Measurements from ENCODE around the gene MAPK4. TPM values are rescaled to one million over a fixed set of nuclear protein-coding genes. Genes with fewer than 3 reads are reported as not detected.

MAPK4 gene
- total and polyA plus RNA-seq, 9 donors, result 0.80 to 21.7 (median 3.4) TPM

DNA sequence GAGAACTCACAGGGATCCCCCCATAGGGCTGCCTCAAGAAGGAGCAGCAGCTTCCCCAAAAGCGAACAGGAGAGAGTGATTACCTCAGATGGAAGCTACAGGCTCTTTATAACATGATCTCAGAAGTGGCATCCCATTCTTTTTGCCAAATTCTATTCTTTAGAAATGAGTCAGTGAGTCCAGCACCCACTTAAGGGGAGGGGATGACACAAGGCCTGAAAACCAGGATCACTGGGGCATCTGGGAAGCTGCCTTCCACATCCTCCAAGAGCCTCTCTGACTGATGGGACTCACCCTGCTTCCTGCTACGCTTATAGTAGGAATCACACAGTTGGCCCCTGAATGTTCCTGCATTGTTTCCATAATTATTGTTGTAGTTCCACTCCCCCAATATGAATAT is 96.5 kb downstream of the MAPK4 start:
- no peak overlapping the region for H3K4me3 ChIP-seq
- intact Hi-C loops (cut with DNase I), result no loop called here

GRCh38 chr18:50656841-50657470 is 97.1 kb downstream of the MAPK4 start:
- H3K9me3 ChIP-seq, result no peaks in the 10 kb centered on the region
- no peak for DNase-seq
- WGBS, 3 donors, result 83 to 89% (median 87%) methylated on average over 8 of the region's 8 CpGs
- intact Hi-C loops (cut with DNase I), result no loop called here
- no peaks in the 10 kb centered on the region for H3K27me3 ChIP-seq
- H3K27ac ChIP-seq, result no peak overlapping the region
- TF ChIP-seq POLR2A (IDR thresholded peaks at IDR 0.05) (no peak), EP300 (IDR thresholded peaks at IDR 0.05) (no peak)
- TF ChIP-seq, protein P1, sequence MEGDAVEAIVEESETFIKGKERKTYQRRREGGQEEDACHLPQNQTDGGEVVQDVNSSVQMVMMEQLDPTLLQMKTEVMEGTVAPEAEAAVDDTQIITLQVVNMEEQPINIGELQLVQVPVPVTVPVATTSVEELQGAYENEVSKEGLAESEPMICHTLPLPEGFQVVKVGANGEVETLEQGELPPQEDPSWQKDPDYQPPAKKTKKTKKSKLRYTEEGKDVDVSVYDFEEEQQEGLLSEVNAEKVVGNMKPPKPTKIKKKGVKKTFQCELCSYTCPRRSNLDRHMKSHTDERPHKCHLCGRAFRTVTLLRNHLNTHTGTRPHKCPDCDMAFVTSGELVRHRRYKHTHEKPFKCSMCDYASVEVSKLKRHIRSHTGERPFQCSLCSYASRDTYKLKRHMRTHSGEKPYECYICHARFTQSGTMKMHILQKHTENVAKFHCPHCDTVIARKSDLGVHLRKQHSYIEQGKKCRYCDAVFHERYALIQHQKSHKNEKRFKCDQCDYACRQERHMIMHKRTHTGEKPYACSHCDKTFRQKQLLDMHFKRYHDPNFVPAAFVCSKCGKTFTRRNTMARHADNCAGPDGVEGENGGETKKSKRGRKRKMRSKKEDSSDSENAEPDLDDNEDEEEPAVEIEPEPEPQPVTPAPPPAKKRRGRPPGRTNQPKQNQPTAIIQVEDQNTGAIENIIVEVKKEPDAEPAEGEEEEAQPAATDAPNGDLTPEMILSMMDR (IDR thresholded peaks at IDR 0.05), result no peak
- no peaks in the 10 kb centered on the region for H3K36me3 ChIP-seq
- H3K4me1 ChIP-seq (ENCODE audit: insufficient read depth), result peaks cover 7% of the 10 kb centered on the region
- no peak overlapping the region for H3K4me3 ChIP-seq

More for the DNA sequence above, 96.5 kb downstream of the MAPK4 start:
- no peaks in the 10 kb centered on the region for H3K27me3 ChIP-seq
- H3K36me3 ChIP-seq, result no peaks in the 10 kb centered on the region
- DNase-seq, result no peak
- no peaks in the 10 kb centered on the region for H3K9me3 ChIP-seq
- peaks cover 7% of the 10 kb centered on the region for H3K4me1 ChIP-seq (ENCODE audit: insufficient read depth)
- WGBS, 3 donors, result 90 to 93% (median 92%) methylated on average over 2 of the region's 2 CpGs
- no peak overlapping the region for H3K27ac ChIP-seq
- TF ChIP-seq EP300 (IDR thresholded peaks at IDR 0.05) (no peak), POLR2A (IDR thresholded peaks at IDR 0.05) (no peak)
- TF ChIP-seq, protein P1 (IDR thresholded peaks at IDR 0.05), result no peak

DNA sequence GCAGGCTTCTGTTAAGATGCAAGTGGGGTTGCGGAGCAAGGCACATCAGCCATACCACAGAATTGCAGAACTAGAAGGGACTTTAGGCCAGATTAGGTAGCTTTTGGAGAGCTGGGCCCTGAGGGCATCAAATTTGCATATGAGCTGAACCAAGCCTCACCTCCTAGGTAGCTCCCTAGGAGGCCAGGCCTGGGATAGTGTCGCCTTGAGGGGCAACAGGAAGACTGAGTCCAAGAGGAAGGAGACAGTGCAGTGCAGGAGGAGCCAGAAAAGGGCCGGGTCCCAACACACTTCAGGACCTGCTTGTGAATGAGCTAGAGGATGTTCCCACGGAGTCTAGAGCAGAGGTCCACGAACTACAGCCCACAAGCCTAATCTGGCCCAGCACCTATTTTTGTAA is 98.7 kb downstream of the MAPK4 start:
- 91 to 96% (median 93%) methylated on average over 5 of the region's 5 CpGs for WGBS, 3 donors
- DNase-seq, result no peak
- Histone ChIP-seq H3K36me3 (no peaks in the 10 kb centered on the region), H3K9me3 (no peaks in the 10 kb centered on the region), H3K4me1 (ENCODE audit: insufficient read depth) (peaks cover 7% of the 10 kb centered on the region), H3K27ac (no peak overlapping the region), H3K4me3 (no peak overlapping the region), H3K27me3 (no peaks in the 10 kb centered on the region)
- TF ChIP-seq, protein P1 (IDR thresholded peaks at IDR 0.05), result no peak
- no peak for TF ChIP-seq EP300 (IDR thresholded peaks at IDR 0.05)
- no peak for TF ChIP-seq POLR2A (IDR thresholded peaks at IDR 0.05)
- intact Hi-C loops (cut with DNase I), result no loop called here

DNA sequence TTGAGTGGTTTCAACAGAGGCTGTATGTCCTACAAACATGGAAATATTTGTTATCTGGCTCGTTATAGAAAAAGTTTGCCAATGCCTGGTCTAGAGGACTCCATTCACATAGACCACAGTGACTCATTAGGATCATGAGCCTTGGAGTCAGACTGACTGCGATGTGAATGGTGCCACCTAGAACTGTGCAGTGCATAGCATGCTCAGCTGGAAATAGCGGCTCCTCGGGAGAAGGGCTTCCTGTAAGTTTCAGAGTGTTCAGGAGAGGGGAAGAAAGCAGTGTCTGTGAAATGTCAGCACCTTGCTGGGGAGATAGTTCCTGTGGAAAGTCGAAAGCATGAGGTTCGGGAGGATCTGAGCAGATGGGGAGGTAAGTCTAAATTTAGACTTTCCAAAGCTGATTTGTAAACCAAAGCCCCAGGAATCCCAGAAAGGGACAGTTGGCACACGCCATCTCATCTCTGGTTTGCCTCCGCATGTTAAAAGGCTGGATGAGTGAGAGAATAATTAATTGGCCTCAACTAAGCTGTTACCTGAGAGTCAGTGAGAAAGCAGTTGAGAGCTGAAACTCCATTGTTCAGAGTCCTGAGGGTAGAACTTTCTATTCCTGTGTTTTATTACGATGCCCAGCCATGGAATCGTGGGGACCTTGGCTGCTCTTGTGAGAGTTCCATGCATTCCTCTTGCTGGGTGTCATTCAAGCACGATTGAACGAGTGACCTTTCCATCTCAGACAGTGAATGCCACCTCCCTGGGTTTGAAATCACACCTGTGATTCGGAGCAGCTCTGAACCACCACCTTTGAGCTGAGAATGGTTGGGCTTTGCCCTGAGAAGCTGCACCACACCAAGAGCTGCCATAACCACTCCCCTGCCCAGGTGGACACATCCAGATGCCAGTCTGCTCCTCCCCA is 99.5 kb downstream of the MAPK4 start:
- 54 to 58% (median 57%) methylated on average over 13 of the region's 13 CpGs for WGBS, 3 donors
- TF ChIP-seq, protein P1 (IDR thresholded peaks at IDR 0.05), result no peak
- TF ChIP-seq POLR2A (IDR thresholded peaks at IDR 0.05) (no peak), EP300 (IDR thresholded peaks at IDR 0.05) (no peak)
- Histone ChIP-seq H3K4me3 (no peak overlapping the region), H3K36me3 (no peaks in the 10 kb centered on the region), H3K4me1 (ENCODE audit: insufficient read depth) (peaks cover 2% of the 10 kb centered on the region), H3K27me3 (no peaks in the 10 kb centered on the region), H3K9me3 (no peaks in the 10 kb centered on the region), H3K27ac (no peak overlapping the region)
- intact Hi-C loops (cut with DNase I), result no loop called here
- DNase-seq, result no peak
